CD4-positive, alpha-beta T cell treated with Interleukin-17A for 4 hours (primary cell): Measurements from ENCODE around the gene WDR70.
"Not testable (repeated sequence)": the region's sequence is repeated elsewhere in the genome, so short reads cannot be mapped to it uniquely, and the experiment has no call there.

ENCODE experiments used
- DNase-seq: peaks from one replicate; pipeline ENCODE4 v3.0.0-alpha.2; 2020; ENCODE audit warnings: mixed read lengths

WDR70 gene

DNA sequence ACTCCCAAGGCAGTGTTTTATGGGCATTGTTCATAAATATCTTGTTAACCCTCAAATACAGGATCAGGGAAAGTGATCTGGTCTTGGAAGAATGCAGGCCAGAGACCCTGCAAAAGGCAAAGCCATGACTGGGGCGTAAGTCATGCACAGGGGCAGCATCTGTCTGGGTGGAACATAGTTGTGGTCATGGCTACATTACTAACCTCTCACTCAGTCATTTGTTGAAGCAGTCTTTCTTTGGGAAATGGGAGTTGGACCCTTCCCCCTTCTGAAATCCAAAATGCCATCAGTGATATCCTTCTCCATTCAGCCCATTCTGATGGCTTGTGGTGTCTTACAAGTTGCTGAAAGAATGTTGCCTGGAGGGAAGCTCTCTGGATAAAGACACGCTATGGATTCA, 392.6 kb downstream of the WDR70 start:
- DNase-seq = no peak

DNA sequence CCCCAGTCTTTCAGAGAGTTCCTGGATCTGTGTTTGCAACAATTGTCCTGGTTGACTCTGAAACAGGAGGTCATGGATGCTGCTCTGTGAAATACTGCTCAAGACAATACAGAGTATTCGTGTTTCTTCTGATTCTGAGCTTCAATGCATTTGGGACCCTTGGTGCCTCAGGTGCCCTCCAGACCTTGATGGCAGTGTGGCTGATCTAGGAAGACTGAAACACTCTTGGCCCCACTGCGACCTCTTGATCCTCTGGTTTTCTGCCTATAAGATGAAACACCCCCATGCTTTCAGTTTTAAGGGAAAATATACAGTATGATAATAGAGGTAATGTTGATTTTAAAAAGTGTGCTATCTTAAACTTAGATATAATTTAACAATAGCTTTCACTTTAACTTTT, 393.1 kb downstream of the WDR70 start:
- no peak for DNase-seq

DNA sequence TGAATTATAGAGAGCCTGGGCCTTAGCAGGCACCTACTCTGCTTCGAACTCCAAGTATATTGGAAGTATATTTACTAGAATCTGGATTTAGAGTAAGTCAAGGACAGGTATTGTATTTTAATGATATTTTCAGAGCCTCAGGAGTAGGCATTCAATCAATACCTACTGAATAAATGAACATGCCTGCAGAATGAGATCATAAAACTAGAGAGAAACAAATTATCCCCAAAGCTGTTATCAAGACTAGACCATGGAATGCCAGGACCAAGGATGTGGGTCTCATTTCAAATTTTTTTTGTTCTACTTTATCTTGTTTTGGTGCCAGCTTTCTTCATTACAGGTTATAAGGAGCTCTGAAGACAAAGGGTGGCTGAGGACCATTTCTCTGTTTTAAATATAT, 394.7 kb downstream of the WDR70 start:
- no peak for DNase-seq

DNA sequence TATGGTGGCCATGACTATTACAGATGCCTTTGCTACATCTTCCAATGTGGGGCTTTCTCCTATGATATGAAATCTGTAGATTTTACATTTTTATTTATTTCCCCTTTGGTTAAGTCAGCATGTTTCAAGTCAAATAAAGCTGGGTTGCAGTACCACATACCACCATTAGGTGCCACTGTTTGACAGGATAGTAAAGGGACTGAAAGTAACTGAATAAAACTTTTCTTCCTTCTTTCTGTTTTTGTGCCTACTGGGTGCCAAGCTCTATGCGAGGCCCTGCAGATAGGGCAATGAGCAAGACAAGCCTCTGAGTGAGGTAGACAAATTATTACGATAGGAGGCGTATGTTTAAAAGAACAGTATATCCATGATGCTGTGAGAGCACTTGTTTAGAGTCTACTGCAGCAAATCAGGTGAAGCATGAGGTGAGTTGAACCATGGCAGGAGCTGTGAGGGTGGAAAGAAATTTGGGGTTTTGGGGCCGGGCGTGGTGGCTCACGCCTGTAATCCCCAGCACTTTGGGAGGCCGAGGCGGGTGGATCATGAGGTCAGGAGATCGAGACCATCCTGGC, 395.9 kb downstream of the WDR70 start:
- DNase-seq = no peak

DNA sequence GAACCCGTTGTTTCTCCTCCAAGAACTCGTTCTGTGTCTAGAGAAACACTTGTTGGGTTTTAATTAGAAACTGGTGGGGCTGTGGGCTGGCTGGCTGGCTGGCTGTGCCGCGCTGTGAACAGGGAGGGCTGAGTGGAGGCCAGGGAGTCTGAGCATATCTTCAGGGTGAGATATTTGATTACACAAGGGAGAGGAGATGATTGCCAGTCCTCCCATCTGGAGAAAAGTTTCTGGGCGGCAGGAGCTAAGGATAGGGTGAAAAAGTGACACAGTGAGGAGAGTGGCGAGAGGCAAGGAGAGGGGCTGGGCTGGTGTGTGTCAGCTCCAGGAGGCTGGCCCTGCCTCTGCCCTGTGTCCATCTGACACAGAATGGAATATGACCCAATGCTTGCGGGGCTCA, 397.7 kb downstream of the WDR70 start:
- DNase-seq = no peak

DNA sequence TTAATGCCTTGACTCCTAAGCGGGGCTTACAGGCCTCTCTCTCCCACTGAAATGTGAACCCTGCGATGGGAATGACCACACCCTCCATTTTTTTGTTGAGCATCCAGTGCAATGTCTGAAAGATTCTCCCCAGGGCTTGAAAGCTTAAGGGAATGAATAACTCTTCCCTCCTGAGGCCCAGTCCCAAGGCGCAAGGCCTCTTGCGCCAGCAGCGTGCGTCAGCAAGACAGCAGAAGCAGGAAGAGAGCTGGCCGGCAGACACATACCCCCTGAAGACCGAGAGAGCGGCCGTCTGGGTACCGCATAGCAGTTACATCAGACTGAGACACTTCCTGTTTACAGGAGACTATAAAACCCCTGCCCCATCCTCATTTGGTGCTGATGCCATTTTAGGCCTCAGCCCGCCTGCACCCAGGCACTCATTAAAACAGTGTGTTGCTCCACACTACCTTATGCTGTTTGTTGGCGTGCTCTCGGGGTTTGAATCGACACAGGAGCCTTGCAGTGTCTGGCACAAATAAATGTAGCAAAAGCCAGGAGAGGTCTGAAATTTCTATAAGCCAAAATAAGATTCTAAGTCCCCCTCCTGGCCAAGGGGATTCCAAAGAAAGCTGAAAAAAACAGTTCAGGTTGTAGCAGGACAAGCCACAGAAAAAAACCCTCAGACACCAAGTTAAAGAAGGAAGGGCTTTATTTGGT, 398.5 kb downstream of the WDR70 start:
- no peak for DNase-seq

DNA sequence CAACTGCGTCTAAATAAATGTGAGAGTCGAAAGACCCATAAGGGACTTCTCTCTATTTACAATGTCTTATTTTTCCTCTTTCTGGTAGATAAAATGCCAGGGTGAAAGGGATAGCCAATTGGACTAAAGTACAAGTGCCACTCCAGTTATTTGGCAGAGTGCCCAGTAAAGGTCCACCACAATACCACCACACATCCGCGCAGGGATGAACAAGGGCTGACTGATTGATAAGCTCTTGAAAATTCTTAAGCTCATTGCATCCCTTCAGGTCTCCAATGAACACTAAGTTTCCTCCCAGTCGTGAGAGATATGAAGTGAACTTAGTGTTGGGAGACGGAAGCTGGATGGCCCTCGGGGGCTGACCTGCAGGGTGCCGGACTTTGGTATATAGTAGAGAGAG, 402.3 kb downstream of the WDR70 start:
- DNase-seq = not testable (repeated sequence)

DNA sequence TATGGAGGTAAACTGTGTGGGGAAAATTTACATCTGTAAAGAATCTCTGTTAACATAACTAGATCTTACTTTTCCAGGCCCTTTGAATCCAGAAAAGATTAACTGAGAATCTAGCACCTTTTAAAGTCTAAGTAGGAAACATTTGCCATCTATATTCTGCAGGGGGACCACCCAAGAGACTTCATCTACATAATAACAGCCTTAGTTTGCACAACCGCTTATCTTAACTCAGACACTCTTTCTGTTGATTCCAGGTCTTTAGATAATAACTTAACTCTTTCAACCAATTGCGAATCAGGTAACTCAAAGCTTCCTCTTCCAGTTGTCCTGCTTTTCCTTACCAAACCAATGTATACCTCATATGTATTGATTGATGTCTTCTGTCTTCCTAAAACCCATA, 407.3 kb downstream of the WDR70 start:
- DNase-seq = no peak

DNA sequence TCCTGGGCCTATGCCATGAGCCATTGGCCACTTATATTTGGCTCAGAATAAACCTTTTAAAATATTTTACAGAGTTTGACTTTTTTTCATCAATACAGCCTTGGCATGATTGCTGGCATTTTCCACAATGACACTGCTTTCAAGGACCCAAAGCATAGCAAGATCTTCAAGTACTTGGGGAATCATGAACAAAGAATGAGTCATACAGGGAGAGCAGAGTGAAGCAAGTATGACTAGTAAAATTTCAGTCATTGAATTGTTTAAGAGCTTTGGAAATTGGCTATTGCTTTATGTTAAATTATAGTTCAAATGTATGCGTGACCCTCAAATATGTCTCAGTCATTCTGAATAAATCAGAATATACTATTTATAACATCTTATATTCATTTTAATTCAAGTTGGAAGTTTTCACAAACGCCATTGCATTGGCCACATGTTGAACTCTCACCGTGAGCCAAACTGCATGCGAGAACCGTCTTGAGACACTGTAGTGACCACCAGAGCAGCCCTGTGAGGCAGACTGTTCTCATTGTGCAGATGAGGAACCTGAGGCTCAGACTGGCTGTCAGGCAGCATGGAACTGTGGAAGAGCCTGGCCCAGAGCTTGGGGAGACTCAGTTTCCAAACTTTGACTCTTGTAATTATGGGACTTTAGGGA, 407.9 kb downstream of the WDR70 start:
- no peak for DNase-seq

DNA sequence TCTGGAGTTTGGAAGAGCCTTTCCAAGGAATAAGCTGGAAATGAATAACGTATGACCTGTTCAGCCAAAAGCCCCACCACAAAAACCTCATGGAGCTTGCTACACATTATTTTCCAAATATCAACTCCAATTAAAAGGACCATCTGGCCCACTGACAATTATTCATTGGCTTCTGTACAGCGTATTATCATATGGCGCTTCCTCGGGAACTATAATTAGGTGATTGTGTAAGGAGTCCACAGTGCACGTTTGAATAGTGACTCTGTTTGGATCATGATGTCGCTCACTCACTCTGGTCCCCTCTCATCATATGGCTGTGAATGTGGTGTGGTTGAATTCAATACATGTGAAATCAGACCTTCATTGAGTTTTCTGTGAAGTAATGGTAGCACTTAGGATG, 408.6 kb downstream of the WDR70 start:
- no peak for DNase-seq

DNA sequence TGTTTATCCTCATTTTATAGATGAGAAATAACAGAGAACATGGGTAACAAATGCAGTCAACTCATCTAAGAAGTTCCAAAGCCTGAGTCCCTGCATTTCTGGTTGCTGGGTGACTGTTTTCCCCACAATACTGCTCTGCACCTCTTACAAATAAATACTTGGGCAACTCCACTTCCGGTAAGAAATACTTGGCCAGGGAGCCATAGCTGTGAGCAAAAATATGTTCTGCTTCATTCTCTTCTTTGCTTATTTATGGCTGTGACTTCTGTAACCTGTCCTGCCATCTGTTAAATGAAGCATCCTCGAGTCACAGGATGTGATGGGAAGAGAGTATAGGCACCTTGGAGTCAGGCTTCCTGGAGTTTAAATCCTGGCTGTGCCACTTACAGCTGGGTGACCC, 410.9 kb downstream of the WDR70 start:
- no peak for DNase-seq

DNA sequence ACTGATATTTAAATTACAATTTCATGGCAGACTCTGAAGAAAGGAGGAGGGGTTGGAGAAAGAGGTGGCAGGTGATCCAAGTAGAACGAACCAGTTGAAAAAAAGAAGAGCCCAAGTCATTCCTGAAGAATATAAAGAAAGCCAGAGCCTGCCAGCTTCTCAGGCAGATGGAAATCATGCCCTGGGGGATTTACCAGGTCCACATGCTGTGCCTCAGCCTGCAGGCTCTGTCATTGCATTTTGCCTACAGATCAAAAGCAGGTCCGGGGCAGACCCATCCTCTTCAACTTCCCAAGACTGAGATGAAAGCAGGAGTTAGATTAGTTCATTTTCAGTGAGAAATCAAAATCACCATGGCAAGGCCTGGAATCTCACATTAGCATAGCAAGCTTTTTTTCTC, 412.2 kb downstream of the WDR70 start:
- DNase-seq = no peak

DNA sequence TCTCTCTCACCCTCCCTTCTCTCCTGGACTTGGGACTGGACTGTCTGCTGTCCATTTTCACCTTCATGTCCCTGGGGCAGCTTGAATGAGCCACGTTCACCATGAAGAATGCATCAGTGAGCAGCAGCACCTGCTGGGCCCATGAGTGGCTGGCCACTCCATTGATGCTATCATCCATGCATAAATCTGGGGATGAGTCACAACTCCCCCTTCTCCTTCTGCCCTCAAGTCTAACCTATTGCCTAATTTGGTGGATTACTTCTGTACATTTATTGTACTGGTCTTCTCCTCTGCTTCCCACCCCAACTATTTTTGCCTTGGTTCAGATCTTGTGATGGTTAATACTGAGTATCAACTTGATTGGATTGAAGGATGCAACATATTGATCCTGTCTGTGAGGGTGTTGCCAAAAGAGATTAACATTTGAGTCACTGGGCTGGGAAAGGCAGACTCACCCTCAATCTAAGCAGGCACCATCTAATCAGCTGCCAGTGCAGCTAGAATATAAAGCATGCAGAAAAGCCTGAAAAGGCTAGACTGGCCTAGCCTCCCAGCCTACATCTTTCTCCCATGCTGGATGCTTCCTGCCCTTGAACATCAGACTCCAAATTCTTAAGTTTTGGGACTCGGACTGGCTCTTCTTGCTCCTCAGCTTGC, 414.0 kb downstream of the WDR70 start:
- no peak for DNase-seq

DNA sequence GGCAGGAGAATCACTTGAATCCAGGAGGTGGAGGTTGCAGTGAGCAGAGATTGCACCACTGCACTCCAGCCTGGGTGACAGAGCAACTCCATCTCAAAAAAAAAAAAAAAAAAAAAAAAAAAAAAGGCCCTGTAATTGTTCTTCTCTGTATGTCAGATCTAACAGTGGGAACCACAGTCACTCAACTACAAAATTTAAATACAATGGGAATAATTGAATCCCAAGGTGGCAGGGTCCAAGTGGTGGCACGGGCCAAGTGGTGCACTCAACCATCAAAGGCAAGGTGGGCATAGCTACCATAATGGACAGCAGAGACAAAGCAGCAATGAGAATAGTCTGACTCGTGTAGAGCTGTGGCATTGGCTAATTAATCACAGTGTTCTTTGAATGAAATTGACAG, 416.2 kb downstream of the WDR70 start:
- not testable (repeated sequence) for DNase-seq

DNA sequence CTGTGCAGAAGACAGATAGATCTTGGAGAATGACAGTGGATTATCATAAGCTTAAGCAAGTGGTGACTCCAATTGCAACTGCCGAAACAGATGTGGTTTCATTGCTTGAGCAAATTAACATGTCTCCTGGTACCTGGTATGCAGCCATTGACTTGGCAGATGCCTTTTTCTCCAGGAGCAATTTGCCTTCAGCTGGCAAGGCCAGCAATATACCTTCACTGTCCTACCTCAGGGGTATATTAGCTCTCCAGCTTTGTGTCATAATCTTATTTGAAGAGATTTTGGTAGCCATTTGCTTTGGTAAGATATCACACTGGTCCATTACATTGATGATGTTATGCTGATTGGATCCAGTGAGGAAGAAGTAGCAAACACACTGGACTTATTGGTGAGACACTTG, 417.3 kb downstream of the WDR70 start:
- DNase-seq = not testable (repeated sequence)

DNA sequence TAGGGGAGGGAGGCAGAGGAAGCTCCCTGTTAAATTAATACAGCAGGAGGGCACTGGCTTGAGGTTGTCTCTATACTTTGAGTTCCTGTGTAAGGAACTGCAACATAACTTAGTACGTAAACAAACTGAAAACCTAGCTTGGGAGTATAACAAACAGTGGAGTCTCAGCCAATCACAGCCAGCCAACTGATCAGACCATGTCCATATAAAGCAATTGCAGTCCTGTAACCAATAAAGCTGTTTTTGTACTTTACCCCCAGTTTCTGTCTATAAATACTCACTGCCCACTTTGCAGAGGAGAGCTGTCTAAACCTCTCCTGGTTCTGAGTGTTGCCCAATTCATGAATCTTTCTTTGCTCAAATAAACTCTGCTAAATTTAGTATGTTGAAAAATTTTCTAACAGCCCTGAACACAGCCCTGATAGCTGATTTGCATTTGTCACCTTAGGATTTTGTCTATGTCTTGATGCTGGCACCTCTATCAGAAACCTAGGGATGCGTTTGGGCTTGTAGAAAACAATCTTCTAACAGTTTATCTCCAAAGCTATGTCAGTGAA, 420.8 kb downstream of the WDR70 start:
- no peak for DNase-seq

DNA sequence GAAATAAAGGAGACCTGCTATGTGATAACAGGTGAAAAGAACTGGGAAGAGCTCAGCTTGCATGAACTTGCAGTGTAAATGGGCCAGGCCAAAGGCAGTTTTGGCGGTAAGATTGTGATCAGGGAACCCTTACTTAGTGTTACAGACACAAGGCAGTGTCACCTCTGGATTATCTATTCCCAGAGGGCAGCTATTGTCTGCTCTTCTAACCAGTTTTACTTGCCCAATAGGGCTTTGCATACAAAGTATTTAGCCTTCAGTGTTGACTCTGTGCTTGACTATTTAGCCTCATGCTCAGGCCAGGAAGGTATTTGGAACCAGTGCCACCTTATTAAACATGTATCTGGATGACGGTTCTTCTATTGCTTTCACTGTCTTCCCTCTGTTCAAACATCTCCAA, 422.4 kb downstream of the WDR70 start:
- no peak for DNase-seq
